IMR-90 (cell line): ENCODE results near the gene NOL12. TPM values are rescaled to one million over a fixed set of nuclear protein-coding genes. Genes with fewer than 3 reads are reported as not detected.

Source experiments
- ATAC-seq: fragments of 200-7000 bp; cut with Tn5 transposase; 2 replicates; pipeline ENCODE4 v1.9.1; 2020; ENCODE audit warnings: low read depth, mild to moderate bottlenecking, moderate library complexity
- BruUV-seq: library from RNA; stranded (reverse); fragments of 400-500 nt; replicated peaks from 2 replicates; lab custom pipeline; 2021; lab: Mats Ljungman, UMichigan
- CTCF ChIA-PET: fragments of 300-600 bp; formaldehyde crosslinking; extraction: SDS; loops from one replicate; lab custom pipeline; 2021; ENCODE audit warnings: antibody characterized with exemption; lab: Yijun Ruan, JAX
- POLR2A ChIA-PET: fragments of 300-600 bp; sonication (Branson Sonifier 250); formaldehyde crosslinking; loops from one replicate; lab custom pipeline; 2022; ENCODE audit warnings: antibody characterized with exemption; ENCODE audit not compliant: unreplicated experiment; lab: Charles Lee
- DNase-seq: peaks from one replicate; pipeline ENCODE4 v3.0.0; 2013
- H2AFZ ChIP-seq: replicated peaks from 2 replicates; pipeline ENCODE3; 2013; ENCODE audit warnings: low read length, mild to moderate bottlenecking; ENCODE audit not compliant: poor library complexity
- H2AK5ac ChIP-seq: 2 replicates; pipeline ENCODE4 v1.6.1; 2013; ENCODE audit warnings: low read depth, low read length, inconsistent platforms
- H2AK9ac ChIP-seq: replicated peaks from 2 replicates; pipeline ENCODE3; 2013; ENCODE audit warnings: mild to moderate bottlenecking, low read depth, low read length, moderate library complexity; ENCODE audit not compliant: poor library complexity
- H2BK120ac ChIP-seq: 2 replicates; pipeline ENCODE4 v1.6.1; 2013; ENCODE audit warnings: low read depth, low read length, inconsistent platforms
- H2BK15ac ChIP-seq: 3 replicates; pipeline ENCODE4 v1.6.1; 2013; ENCODE audit warnings: low read depth, low read length, inconsistent platforms
- H2BK20ac ChIP-seq: 2 replicates; pipeline ENCODE4 v1.6.1; 2013; ENCODE audit warnings: low read depth, mild to moderate bottlenecking, inconsistent platforms, low read length, moderate library complexity
- H2BK5ac ChIP-seq: 2 replicates; pipeline ENCODE4 v1.6.1; 2013; ENCODE audit warnings: mild to moderate bottlenecking, low read depth, low read length, inconsistent platforms; ENCODE audit not compliant: poor library complexity, severe bottlenecking
- H3K14ac ChIP-seq: replicated peaks from 2 replicates; pipeline ENCODE4 v1.6.1; 2013; ENCODE audit warnings: low read depth, low read length, inconsistent platforms
- H3K18ac ChIP-seq: 2 replicates; pipeline ENCODE4 v1.6.1; 2013; ENCODE audit warnings: low read depth, low read length, control low read depth
- H3K23ac ChIP-seq: 2 replicates; pipeline ENCODE4 v1.6.1; 2013; ENCODE audit warnings: low read depth, low read length, inconsistent platforms
- H3K27ac ChIP-seq: 2 replicates; pipeline ENCODE4 v1.5.1; 2013; ENCODE audit warnings: mild to moderate bottlenecking, control low read depth, low read length; ENCODE audit not compliant: insufficient read depth
- H3K27me3 ChIP-seq: 2 replicates; pipeline ENCODE4 v1.6.1; 2013; ENCODE audit warnings: low read length; ENCODE audit not compliant: control insufficient read depth, insufficient read depth
- H3K36me3 ChIP-seq: 2 replicates; pipeline ENCODE4 v1.6.1; 2013; ENCODE audit warnings: low read length, mixed read lengths; ENCODE audit not compliant: control insufficient read depth, insufficient read depth
- H3K4ac ChIP-seq: 2 replicates; pipeline ENCODE4 v1.6.1; 2013; ENCODE audit warnings: low read depth, low read length, inconsistent platforms
- H3K4me1 ChIP-seq: 2 replicates; pipeline ENCODE4 v1.6.1; 2013; ENCODE audit warnings: low read length, mixed read lengths; ENCODE audit not compliant: control insufficient read depth, insufficient read depth
- H3K4me2 ChIP-seq: 2 replicates; pipeline ENCODE4 v1.6.1; 2013; ENCODE audit warnings: low read depth, mild to moderate bottlenecking, control low read depth, low read length, moderate library complexity
- H3K4me3 ChIP-seq: 2 replicates; pipeline ENCODE4 v1.5.1; 2013; ENCODE audit warnings: low read depth, mild to moderate bottlenecking, control low read depth, low read length, moderate library complexity; ENCODE audit not compliant: insufficient read depth
- H3K56ac ChIP-seq: 2 replicates; pipeline ENCODE4 v1.6.1; 2013; ENCODE audit warnings: low read length, inconsistent platforms; ENCODE audit not compliant: insufficient read depth; ENCODE audit errors: extremely low read depth
- H3K79me1 ChIP-seq, 2 experiments: 2 replicates each; pipeline ENCODE4 v1.6.1; 2013; ENCODE audit warnings: low read length in 2 of 2, inconsistent platforms in 1 of 2, low read depth in 1 of 2
- H3K9ac ChIP-seq: 2 replicates; pipeline ENCODE4 v1.6.1; 2013; ENCODE audit warnings: low read depth, low read length, control low read depth
- H3K9me1 ChIP-seq: 2 replicates; pipeline ENCODE4 v1.6.1; 2013; ENCODE audit warnings: low read length, inconsistent platforms; ENCODE audit not compliant: insufficient read depth
- H3K9me3 ChIP-seq: 2 replicates; pipeline ENCODE4 v1.6.1; 2013; ENCODE audit warnings: low read length; ENCODE audit not compliant: control insufficient read depth, insufficient read depth
- H4K20me1 ChIP-seq: 2 replicates; pipeline ENCODE4 v1.6.1; 2013; ENCODE audit warnings: low read length, inconsistent platforms; ENCODE audit not compliant: insufficient read depth
- H4K5ac ChIP-seq: 2 replicates; pipeline ENCODE4 v1.6.1; 2013; ENCODE audit warnings: mild to moderate bottlenecking, low read depth, low read length, control low read depth
- H4K8ac ChIP-seq, 2 experiments: 2 replicates each; pipeline ENCODE4 v1.6.1; 2013; ENCODE audit warnings: low read depth in 2 of 2, low read length in 2 of 2, control low read depth in 1 of 2, inconsistent platforms in 1 of 2
- H4K91ac ChIP-seq: 2 replicates; pipeline ENCODE4 v1.6.1; 2013; ENCODE audit warnings: low read depth, low read length, inconsistent platforms; ENCODE audit not compliant: insufficient read depth
- FOS ChIP-seq: fragments of 150-350 bp; IDR thresholded peaks from 2 replicates; pipeline ENCODE4 v1.6.1; 2016; ENCODE audit warnings: low read depth, low read length
- MAFK ChIP-seq: IDR thresholded peaks from 2 replicates; pipeline ENCODE4 v1.6.1; 2012; ENCODE audit warnings: low read depth, low read length, improper control_type of control experiment
- MAZ ChIP-seq: IDR thresholded peaks from 2 replicates; pipeline ENCODE4 v1.6.1; 2012; ENCODE audit warnings: low read depth, mild to moderate bottlenecking, low read length, improper control_type of control experiment, moderate library complexity, borderline replicate concordance
- MXI1 ChIP-seq: IDR thresholded peaks from 2 replicates; pipeline ENCODE4 v1.6.1; 2012; ENCODE audit warnings: low read depth, mild to moderate bottlenecking, low read length, moderate library complexity, borderline replicate concordance
- RAD21 ChIP-seq: IDR thresholded peaks from 2 replicates; pipeline ENCODE4 v1.6.1; 2012; ENCODE audit warnings: low read length, improper control_type of control experiment
- RCOR1 ChIP-seq: IDR thresholded peaks from 2 replicates; pipeline ENCODE4 v1.6.1; 2012; ENCODE audit warnings: mild to moderate bottlenecking, low read length, improper control_type of control experiment; ENCODE audit not compliant: insufficient replicate concordance
- WGBS, 2 experiments: methylation state at CpG; one replicate each; pipeline versions ENCODE4 v1.1.5 to v1.1.7; 2013; ENCODE audit warnings: missing lambda C conversion rate in 2 of 2; ENCODE audit not compliant: insufficient read length in 1 of 2; ENCODE audit errors: extremely low coverage in 2 of 2; 5-methylcytosine and 5-hydroxymethylcytosine counted together
- dilution Hi-C: fragments of 300-500 bp; cut with HindIII; formaldehyde crosslinking; loops from one replicate; pipeline ENCODE4 v1.14.3; 2018; ENCODE audit warnings: low sequenced_read_pairs; ENCODE audit not compliant: unreplicated experiment
- in situ Hi-C: fragments of 300-500 bp; cut with MboI; formaldehyde crosslinking; loops from 3 replicates; pipeline ENCODE4 v1.14.3; 2019; ENCODE audit warnings: low sequenced_read_pairs, inconsistent platforms, mixed read lengths
- intact Hi-C: fragments of 100-400 bp; cut with micrococcal nuclease; formaldehyde crosslinking; loops from 2 replicates; pipeline ENCODE4 v1.10.0; 2022
- polyA plus RNA-seq, 3 experiments: library from polyadenylated mRNA; depleted of rRNA; stranded (reverse); fragments of >200 nt; gene quantifications; 2 replicates each; pipeline ENCODE4 v1.2.3, GENCODE V29; 2012; ENCODE audit warnings: low replicate concordance in 1 of 3
- total RNA-seq: library from RNA; depleted of rRNA; stranded (reverse); fragments of >200 nt; gene quantifications from 2 replicates; pipeline ENCODE4 v1.2.3, GENCODE V29; 2012
- TF ChIP-seq, protein P1 (sequence below): fragments of 150-350 bp; IDR thresholded peaks from 2 replicates; pipeline ENCODE4 v1.6.1; 2016; ENCODE audit warnings: low read depth, mild to moderate bottlenecking, low read length, moderate library complexity, borderline replicate concordance

The NOL12 gene
- total and polyA plus RNA-seq, 2 of the 4 experiments (the other 2 are of a cell fraction), result 16.0 to 25.6 TPM

GRCh38 chr22:37725551-37726240 lies 39.6 kb downstream of the NOL12 start:
- Histone ChIP-seq H4K91ac (no peak overlapping the region), H3K56ac (no peak overlapping the region), H2BK20ac (no peak overlapping the region), H3K9ac (no peak overlapping the region), H2BK15ac (no peak overlapping the region), H4K8ac (no peak overlapping the region), H2AFZ (no peak overlapping the region), H3K9me1 (0 out of 2 replicates have a peak, but pooled peaks cover 3% of the 10 kb centered on the region), H3K4me2 (no peak overlapping the region), H2BK120ac (no peak overlapping the region), H3K4ac (no peak overlapping the region), H3K79me1 (no peaks in the 10 kb centered on the region), H3K4me1 (peaks cover 4% of the 10 kb centered on the region), H3K36me3 (peaks cover 1% of the 10 kb centered on the region; the same call in 1 of the 2 replicates), H3K9me3 (no peaks in the 10 kb centered on the region), H2AK5ac (no peak overlapping the region), H3K18ac (no peak overlapping the region), H3K27ac (no peak overlapping the region), H4K20me1 (no peaks in the 10 kb centered on the region), H3K27me3 (no peaks in the 10 kb centered on the region), H3K14ac (no peak overlapping the region), H3K23ac (no peak overlapping the region), H4K5ac (no peak overlapping the region), H2AK9ac (no peak overlapping the region), H2BK5ac (no peak overlapping the region), H3K4me3 (no peak overlapping the region)
- DNase-seq, result no peak
- in situ Hi-C loops, result no loop called here
- ChIA-PET CTCF (no interaction called here), POLR2A (no interaction called here)
- no peak for ATAC-seq
- TF ChIP-seq MAZ, result no peak
- TF ChIP-seq, protein P1, sequence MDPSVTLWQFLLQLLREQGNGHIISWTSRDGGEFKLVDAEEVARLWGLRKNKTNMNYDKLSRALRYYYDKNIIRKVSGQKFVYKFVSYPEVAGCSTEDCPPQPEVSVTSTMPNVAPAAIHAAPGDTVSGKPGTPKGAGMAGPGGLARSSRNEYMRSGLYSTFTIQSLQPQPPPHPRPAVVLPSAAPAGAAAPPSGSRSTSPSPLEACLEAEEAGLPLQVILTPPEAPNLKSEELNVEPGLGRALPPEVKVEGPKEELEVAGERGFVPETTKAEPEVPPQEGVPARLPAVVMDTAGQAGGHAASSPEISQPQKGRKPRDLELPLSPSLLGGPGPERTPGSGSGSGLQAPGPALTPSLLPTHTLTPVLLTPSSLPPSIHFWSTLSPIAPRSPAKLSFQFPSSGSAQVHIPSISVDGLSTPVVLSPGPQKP, result no peak
- no peak for TF ChIP-seq RAD21
- TF ChIP-seq MXI1, result no peak
- TF ChIP-seq RCOR1, result no peak
- TF ChIP-seq MAFK, result no peak
- no peak for TF ChIP-seq FOS
- intact Hi-C loops, result no loop called here
- 90% methylated on average over 15 of the region's 25 CpGs; no CpG with 5 or more reads in 1 of the 2 experiments for WGBS, 2 experiments
- dilution Hi-C loops, result no loop called here
- no TSS peak for BruUV-seq
